Measurements from ENCODE around the gene CAMK2B. TPM values are rescaled to one million over a fixed set of nuclear protein-coding genes. Genes with fewer than 3 reads are reported as not detected.
A peak's percentile ranks its signal among the peaks of the same experiment; 100 is the strongest.

CAMK2B gene
- total and polyA plus RNA-seq, 9 donors = 0.22 to 1.4 (median 0.45) TPM; not detected in 2

- no peak for TF ChIP-seq EP300 (IDR thresholded peaks at IDR 0.05)
- TF ChIP-seq CTCF (IDR thresholded peaks at IDR 0.05) = no peak
- no peak for TF ChIP-seq POLR2A (IDR thresholded peaks at IDR 0.05)
- H3K4me1 ChIP-seq (ENCODE audit: insufficient read depth) = no peaks in the 10 kb centered on the region
- 80 to 84% (median 82%) methylated on average over 9 of the region's 9 CpGs for WGBS, 3 donors
- H3K36me3 ChIP-seq = no peaks in the 10 kb centered on the region
- intact Hi-C loops (cut with DNase I) = no loop called here
- H3K4me3 ChIP-seq = no peak overlapping the region
- no peak overlapping the region for H3K27ac ChIP-seq
- H3K9me3 ChIP-seq = no peaks in the 10 kb centered on the region
- DNase-seq = peak in 2 of 5 donors; percentile 3 to 21
- H3K27me3 ChIP-seq = no peaks in the 10 kb centered on the region
Measured at GRCh38 chr7:44213877-44214388, 111.5 kb downstream of the CAMK2B start.

GRCh38 chr7:44213206-44213876 lies 112.1 kb downstream of the CAMK2B start:
- WGBS, 3 donors = 73 to 90% (median 73%) methylated on average over 3 of the region's 3 CpGs
- Histone ChIP-seq H3K9me3 (no peaks in the 10 kb centered on the region), H3K4me3 (no peak overlapping the region), H3K27me3 (no peaks in the 10 kb centered on the region), H3K4me1 (ENCODE audit: insufficient read depth) (no peaks in the 10 kb centered on the region), H3K36me3 (no peaks in the 10 kb centered on the region), H3K27ac (no peak overlapping the region)
- TF ChIP-seq CTCF (IDR thresholded peaks at IDR 0.05) = no peak
- peak in 1 of 5 donors; percentile 29 for DNase-seq
- intact Hi-C loops (cut with DNase I) = no loop called here

GRCh38 chr7:44212581-44213184 lies 112.7 kb downstream of the CAMK2B start:
- H3K4me3 ChIP-seq = no peak overlapping the region
- intact Hi-C loops (cut with DNase I) = no loop called here
- H3K9me3 ChIP-seq = no peaks in the 10 kb centered on the region
- 68 to 76% (median 69%) methylated on average over 7 of the region's 7 CpGs for WGBS, 3 donors
- TF ChIP-seq CTCF (IDR thresholded peaks at IDR 0.05) (no peak), POLR2A (IDR thresholded peaks at IDR 0.05) (no peak), EP300 (IDR thresholded peaks at IDR 0.05) (no peak)
- no peak overlapping the region for H3K27ac ChIP-seq
- no peaks in the 10 kb centered on the region for H3K4me1 ChIP-seq (ENCODE audit: insufficient read depth)
- DNase-seq = peak in 1 of 5 donors; percentile 25
- no peaks in the 10 kb centered on the region for H3K27me3 ChIP-seq
- H3K36me3 ChIP-seq = no peaks in the 10 kb centered on the region

- H3K27me3 ChIP-seq = no peaks in the 10 kb centered on the region
- no peaks in the 10 kb centered on the region for H3K9me3 ChIP-seq
- H3K36me3 ChIP-seq = no peaks in the 10 kb centered on the region
- WGBS, 3 donors = 83 to 88% (median 87%) methylated on average over 6 of the region's 6 CpGs
- no peaks in the 10 kb centered on the region for H3K4me1 ChIP-seq (ENCODE audit: insufficient read depth)
- no peak overlapping the region for H3K27ac ChIP-seq
- DNase-seq = peak in 1 of 5 donors; percentile 17
- intact Hi-C loops (cut with DNase I) = no loop called here
- no peak overlapping the region for H3K4me3 ChIP-seq
- TF ChIP-seq EP300 (IDR thresholded peaks at IDR 0.05) = no peak
- TF ChIP-seq CTCF (IDR thresholded peaks at IDR 0.05) = no peak
- TF ChIP-seq POLR2A (IDR thresholded peaks at IDR 0.05) = no peak
Measured at GRCh38 chr7:44212018-44212417, 113.4 kb downstream of the CAMK2B start.
